ENCODE results near the gene LY86. TPM values are rescaled to one million over a fixed set of nuclear protein-coding genes. Genes with fewer than 3 reads are reported as not detected.

LY86 gene
- total RNA-seq, 3 donors from 2014 or later, result 0.16 to 0.25 TPM; not detected in 1

- H3K36me3 Mint-ChIP-seq (ENCODE audit: insufficient read depth), result no peaks in the 10 kb centered on the region
- DNase-seq (no peak), ATAC-seq (peak; percentile 27 to 44)
- no peaks in the 10 kb centered on the region for H3K27me3 Mint-ChIP-seq (ENCODE audit: low read depth)
- no peaks in the 10 kb centered on the region for H3K9me3 Mint-ChIP-seq
- H3K4me1 Mint-ChIP-seq (ENCODE audit: low read depth), result peaks cover 63% of the 10 kb centered on the region
- H3K4me3 Mint-ChIP-seq, result peak overlapping the region; percentile 73
These were observed 25.8 kb downstream of the LY86 start for GRCh38 chr6:6614096-6614982.

- peak overlapping the region; percentile 73 for H3K4me3 Mint-ChIP-seq
- no peaks in the 10 kb centered on the region for H3K9me3 Mint-ChIP-seq
- DNase-seq (no peak), ATAC-seq (no peak)
- peaks cover 60% of the 10 kb centered on the region for H3K4me1 Mint-ChIP-seq (ENCODE audit: low read depth)
- H3K36me3 Mint-ChIP-seq (ENCODE audit: insufficient read depth), result no peaks in the 10 kb centered on the region
- H3K27me3 Mint-ChIP-seq (ENCODE audit: low read depth), result no peaks in the 10 kb centered on the region
These were observed 26.4 kb downstream of the LY86 start for GRCh38 chr6:6614983-6615349.

GRCh38 chr6:6616656-6617055 is 28.1 kb downstream of the LY86 start:
- H3K27me3 Mint-ChIP-seq (ENCODE audit: low read depth), result no peaks in the 10 kb centered on the region
- no peak overlapping the region for H3K4me3 Mint-ChIP-seq
- no peaks in the 10 kb centered on the region for H3K36me3 Mint-ChIP-seq (ENCODE audit: insufficient read depth)
- H3K9me3 Mint-ChIP-seq, result no peaks in the 10 kb centered on the region
- DNase-seq (no peak), ATAC-seq (no peak)
- peaks cover 44% of the 10 kb centered on the region for H3K4me1 Mint-ChIP-seq (ENCODE audit: low read depth)

- DNase-seq (no peak), ATAC-seq (peak in 1 of 2 donors; percentile 4)
- Mint-ChIP-seq H3K4me1 (ENCODE audit: low read depth) (peaks cover 22% of the 10 kb centered on the region), H3K9me3 (no peaks in the 10 kb centered on the region), H3K27me3 (ENCODE audit: low read depth) (no peaks in the 10 kb centered on the region), H3K36me3 (ENCODE audit: insufficient read depth) (no peaks in the 10 kb centered on the region), H3K4me3 (no peak overlapping the region)
These were observed 30.7 kb downstream of the LY86 start for GRCh38 chr6:6619021-6619794.

- no peaks in the 10 kb centered on the region for H3K27me3 Mint-ChIP-seq (ENCODE audit: low read depth)
- peaks cover 15% of the 10 kb centered on the region for H3K4me1 Mint-ChIP-seq (ENCODE audit: low read depth)
- ATAC-seq (no peak), DNase-seq (no peak)
- no peaks in the 10 kb centered on the region for H3K9me3 Mint-ChIP-seq
- H3K4me3 Mint-ChIP-seq, result no peak overlapping the region
- H3K36me3 Mint-ChIP-seq (ENCODE audit: insufficient read depth), result no peaks in the 10 kb centered on the region
These were observed 32.4 kb downstream of the LY86 start for GRCh38 chr6:6620766-6621425.

GRCh38 chr6:6622501-6622900 is 34.0 kb downstream of the LY86 start:
- no peaks in the 10 kb centered on the region for H3K36me3 Mint-ChIP-seq (ENCODE audit: insufficient read depth)
- DNase-seq (no peak), ATAC-seq (no peak)
- no peaks in the 10 kb centered on the region for H3K27me3 Mint-ChIP-seq (ENCODE audit: low read depth)
- no peaks in the 10 kb centered on the region for H3K9me3 Mint-ChIP-seq
- H3K4me3 Mint-ChIP-seq, result no peak overlapping the region
- H3K4me1 Mint-ChIP-seq (ENCODE audit: low read depth), result peaks cover 10% of the 10 kb centered on the region

- no peaks in the 10 kb centered on the region for H3K27me3 Mint-ChIP-seq (ENCODE audit: low read depth)
- H3K36me3 Mint-ChIP-seq (ENCODE audit: insufficient read depth), result no peaks in the 10 kb centered on the region
- H3K4me1 Mint-ChIP-seq (ENCODE audit: low read depth), result peaks cover 10% of the 10 kb centered on the region
- no peaks in the 10 kb centered on the region for H3K9me3 Mint-ChIP-seq
- ATAC-seq (no peak), DNase-seq (no peak)
- H3K4me3 Mint-ChIP-seq, result no peak overlapping the region
These were observed 35.0 kb downstream of the LY86 start for GRCh38 chr6:6623553-6623952.

- Mint-ChIP-seq H3K4me1 (ENCODE audit: low read depth) (peaks cover 7% of the 10 kb centered on the region), H3K9me3 (no peaks in the 10 kb centered on the region), H3K27me3 (ENCODE audit: low read depth) (no peaks in the 10 kb centered on the region), H3K4me3 (no peak overlapping the region), H3K36me3 (ENCODE audit: insufficient read depth) (no peaks in the 10 kb centered on the region)
- ATAC-seq, result no peak
- no peak for DNase-seq
These were observed 35.9 kb downstream of the LY86 start for GRCh38 chr6:6624269-6624990.

GRCh38 chr6:6626187-6626586 is 37.7 kb downstream of the LY86 start:
- no peaks in the 10 kb centered on the region for H3K9me3 Mint-ChIP-seq
- no peak for ATAC-seq
- H3K4me1 Mint-ChIP-seq (ENCODE audit: low read depth), result peaks cover 4% of the 10 kb centered on the region
- H3K4me3 Mint-ChIP-seq, result no peak overlapping the region
- DNase-seq, result no peak
- no peaks in the 10 kb centered on the region for H3K27me3 Mint-ChIP-seq (ENCODE audit: low read depth)
- H3K36me3 Mint-ChIP-seq (ENCODE audit: insufficient read depth), result no peaks in the 10 kb centered on the region

- Mint-ChIP-seq H3K9me3 (no peaks in the 10 kb centered on the region), H3K4me1 (ENCODE audit: low read depth) (peaks cover 9% of the 10 kb centered on the region), H3K36me3 (ENCODE audit: insufficient read depth) (no peaks in the 10 kb centered on the region), H3K27me3 (ENCODE audit: low read depth) (no peaks in the 10 kb centered on the region), H3K4me3 (no peak overlapping the region)
- DNase-seq (no peak), ATAC-seq (no peak)
These were observed 40.9 kb downstream of the LY86 start for GRCh38 chr6:6629402-6629801.

GRCh38 chr6:6631053-6631452 is 42.5 kb downstream of the LY86 start:
- ATAC-seq (no peak), DNase-seq (no peak)
- no peaks in the 10 kb centered on the region for H3K27me3 Mint-ChIP-seq (ENCODE audit: low read depth)

GRCh38 chr6:6631534-6632276 is 43.2 kb downstream of the LY86 start:
- H3K27me3 Mint-ChIP-seq (ENCODE audit: low read depth), result no peaks in the 10 kb centered on the region
- no peak for DNase-seq
- no peak for ATAC-seq
- H3K9me3 Mint-ChIP-seq, result no peaks in the 10 kb centered on the region
- H3K36me3 Mint-ChIP-seq (ENCODE audit: insufficient read depth), result no peaks in the 10 kb centered on the region
- no peak overlapping the region for H3K4me3 Mint-ChIP-seq
- H3K4me1 Mint-ChIP-seq (ENCODE audit: low read depth), result peaks cover 13% of the 10 kb centered on the region

More at GRCh38 chr6:6631053-6631452, 42.5 kb downstream of the LY86 start:
- peaks cover 13% of the 10 kb centered on the region for H3K4me1 Mint-ChIP-seq (ENCODE audit: low read depth)
- H3K36me3 Mint-ChIP-seq (ENCODE audit: insufficient read depth), result no peaks in the 10 kb centered on the region
- no peak overlapping the region for H3K4me3 Mint-ChIP-seq
- H3K9me3 Mint-ChIP-seq, result no peaks in the 10 kb centered on the region

- peaks cover 13% of the 10 kb centered on the region for H3K4me1 Mint-ChIP-seq (ENCODE audit: low read depth)
- no peaks in the 10 kb centered on the region for H3K27me3 Mint-ChIP-seq (ENCODE audit: low read depth)
- ATAC-seq (no peak), DNase-seq (no peak)
- H3K9me3 Mint-ChIP-seq, result no peaks in the 10 kb centered on the region
- H3K36me3 Mint-ChIP-seq (ENCODE audit: insufficient read depth), result no peaks in the 10 kb centered on the region
- H3K4me3 Mint-ChIP-seq, result no peak overlapping the region
These were observed 45.6 kb downstream of the LY86 start for GRCh38 chr6:6633898-6634734.
